H1 (cell line): ENCODE measurements around the gene P3H2. TPM values are rescaled to one million over a fixed set of nuclear protein-coding genes. Genes with fewer than 3 reads are reported as not detected.

Experiments
- ASH2L ChIP-seq: fragments of 200-600, 300-600 bp; sonication (generic); IDR thresholded peaks from one replicate; pipeline ENCODE4 v1.7.1; 2017; ENCODE audit warnings: low read length
- CTBP2 ChIP-seq: IDR thresholded peaks from 2 replicates; pipeline ENCODE4 v1.7.0; 2011; ENCODE audit warnings: borderline replicate concordance, mild to moderate bottlenecking, moderate library complexity, mixed read lengths, low read length; ENCODE audit not compliant: insufficient read depth, insufficient read length
- GTF2F1 ChIP-seq: IDR thresholded peaks from 2 replicates; pipeline ENCODE4 v1.6.1; 2012; ENCODE audit warnings: low read depth, low read length, improper control_type of control experiment, borderline replicate concordance
- JUND ChIP-seq: IDR thresholded peaks from 2 replicates; pipeline ENCODE4 v1.6.1; 2011; ENCODE audit warnings: mild to moderate bottlenecking, improper control_type of control experiment, low read length
- NRF1 ChIP-seq: IDR thresholded peaks from 2 replicates; pipeline ENCODE4 v1.6.1; 2011; ENCODE audit warnings: mild to moderate bottlenecking, low read depth, low read length, improper control_type of control experiment
- PHF8 ChIP-seq: fragments of 200-600 bp; sonication (generic); conservative IDR thresholded peaks from 2 replicates; pipeline ENCODE4 v1.7.1; 2012; ENCODE audit warnings: low read depth, mild to moderate bottlenecking, inconsistent platforms, low read length, moderate library complexity
- POU5F1 ChIP-seq: IDR thresholded peaks from 2 replicates; pipeline ENCODE4 v1.6.1; 2011; ENCODE audit warnings: low read depth, mild to moderate bottlenecking, low read length, moderate library complexity
- SIRT6 ChIP-seq: IDR thresholded peaks from one replicate; pipeline ENCODE4 v1.7.1; 2012; ENCODE audit warnings: low read length, inconsistent platforms
- SP1 ChIP-seq: IDR thresholded peaks from 2 replicates; pipeline ENCODE4 v1.6.1; 2011; ENCODE audit warnings: low read depth, low read length
- SRF ChIP-seq: IDR thresholded peaks from 2 replicates; pipeline ENCODE4 v1.6.1; 2011; ENCODE audit warnings: mild to moderate bottlenecking, low read depth, low read length, moderate library complexity
- TAF1 ChIP-seq: IDR thresholded peaks from 2 replicates; pipeline ENCODE4 v1.6.1; 2011; ENCODE audit warnings: mild to moderate bottlenecking, low read depth, low read length
- TCF12 ChIP-seq: IDR thresholded peaks from 2 replicates; pipeline ENCODE4 v1.6.1; 2011; ENCODE audit warnings: low read depth, mild to moderate bottlenecking, low read length
- polyA plus RNA-seq, 7 experiments: library from polyadenylated mRNA; depleted of rRNA in 3 of 7; stranded (reverse) in 5 of 7; unstranded in 2 of 7; fragments of >200 nt in 5 of 7; fragments of 200-250 nt in 2 of 7; gene quantifications; 1 replicate in 5 of 7; 2 replicates in 1 of 7; 4 replicates in 1 of 7; pipeline versions ENCODE4 v1.2.1 to v1.2.3, GENCODE V29; 2011 to 2013; ENCODE audit warnings: missing spikeins in 2 of 7, mixed read lengths in 2 of 7
- total RNA-seq: library from RNA; stranded (reverse); fragmentation: NEBNext Ultra II Directional; extraction: Animal tissue kit (Norgen Biotek cat#: 25700); gene quantifications from 2 replicates; pipeline ENCODE4 v1.2.1, GENCODE V29; 2021

Gene P3H2
- total and polyA plus RNA-seq, 2 of the 8 experiments (the other 6 are each of a cell fraction or from before 2014, with no cell fraction given) = 40.5 to 60.4 TPM

GRCh38 chr3:190169877-190170276, 49.2 kb upstream of the P3H2 start (continued):
- TF ChIP-seq SIRT6 = no peak
- no peak for TF ChIP-seq CTBP2
- TF ChIP-seq TAF1 = no peak
- no peak for TF ChIP-seq SRF
- TF ChIP-seq SP1 = no peak
- no peak for TF ChIP-seq NRF1
- TF ChIP-seq POU5F1 = no peak
- TF ChIP-seq JUND = no peak
- TF ChIP-seq GTF2F1 = no peak
- no peak for TF ChIP-seq ASH2L
- TF ChIP-seq PHF8 = no peak
- TF ChIP-seq TCF12 = no peak
